Heart left ventricle (tissue), 16 donors: Measurements from ENCODE around the gene CEP20. TPM values are rescaled to one million over a fixed set of nuclear protein-coding genes. Genes with fewer than 3 reads are reported as not detected.
A peak's percentile ranks its signal among the peaks of the same experiment; 100 is the strongest.

Experiments
- ATAC-seq, 4 donors: fragments of 200-7000 bp; cut with Tn5 transposase; one replicate each; pipeline ENCODE4 v1.9.1; 2020 to 2022; ENCODE audit warnings: moderate library complexity in 4 of 4, mild to moderate bottlenecking in 3 of 4, moderate number of reproducible peaks in 1 of 4
- DNase-seq, 5 donors: peaks; one replicate each; pipeline ENCODE4 v3.0.0-alpha.2; 2020
- H3K27ac ChIP-seq, 12 donors: fragments of 200-600 bp; sonication (generic) in 4 of 12; one replicate each; pipeline versions ENCODE4 v1.5.0 to v1.8.0; 2016 to 2022; ENCODE audit warnings: mild to moderate bottlenecking in 2 of 12
- H3K27me3 ChIP-seq, 9 donors: fragments of 200-600 bp; sonication (generic) in 2 of 9; one replicate each; pipeline versions ENCODE4 v1.5.1 to v1.8.0; 2016 to 2022; ENCODE audit warnings: mild to moderate bottlenecking in 3 of 9
- H3K36me3 ChIP-seq, 9 donors: fragments of 200-600 bp; sonication (generic) in 2 of 9; one replicate each; pipeline versions ENCODE4 v1.5.0 to v1.8.0; 2018 to 2022; ENCODE audit warnings: mild to moderate bottlenecking in 2 of 9
- H3K4me1 ChIP-seq, 12 donors: fragments of 200-600 bp; sonication (generic) in 4 of 12; one replicate each; pipeline versions ENCODE4 v1.5.0 to v1.8.0; 2016 to 2022; ENCODE audit warnings: mild to moderate bottlenecking in 3 of 12
- H3K4me3 ChIP-seq, 12 donors: fragments of 200-600 bp; sonication (generic) in 4 of 12; one replicate each; pipeline versions ENCODE4 v1.5.0 to v1.8.0; 2017 to 2022; ENCODE audit warnings: mild to moderate bottlenecking in 9 of 12, moderate library complexity in 4 of 12
- H3K9me3 ChIP-seq, 12 donors: fragments of 200-600 bp; sonication (generic) in 4 of 12; one replicate each; pipeline versions ENCODE4 v1.5.0 to v1.8.0; 2016 to 2022; ENCODE audit warnings: mild to moderate bottlenecking in 1 of 12
- CTCF ChIP-seq, 12 donors: fragments of 200-600 bp; sonication (generic) in 4 of 12; IDR thresholded peaks; one replicate each; pipeline versions ENCODE4 v1.5.0 to v1.8.0; 2018 to 2022; ENCODE audit warnings: antibody characterized with exemption in 12 of 12, mild to moderate bottlenecking in 5 of 12
- POLR2A ChIP-seq, 2 donors: fragments of 450-650 bp; IDR thresholded peaks; one replicate each; pipeline ENCODE4 v1.6.1; 2017; ENCODE audit warnings: antibody characterized with exemption in 2 of 2, mild to moderate bottlenecking in 2 of 2, moderate library complexity in 2 of 2
- WGBS, 4 donors: extraction: QIAGEN DNeasy Blood & Tissue Kit in 2 of 4; methylation state at CpG; one replicate each; pipeline versions ENCODE4 v1.1.5 to v1.1.7; 2013 to 2018; 5-methylcytosine and 5-hydroxymethylcytosine counted together
- intact Hi-C, 10 donors: fragments of 100-400 bp; cut with DNase I; formaldehyde crosslinking; loops; one replicate each; pipeline versions ENCODE4 v1.11.1 to v1.14.2; 2022
- polyA plus RNA-seq, 2 donors: library from polyadenylated mRNA; stranded (reverse); fragments of 200-250 nt; gene quantifications; one replicate each; pipeline ENCODE4 v1.2.3, GENCODE V29; 2013
- total RNA-seq, 9 donors: library from RNA; depleted of rRNA in 2 of 9; stranded (reverse); fragments of >200 nt in 2 of 9; fragmentation: NEBNext Ultra II Directional in 3 of 9; extraction: Animal tissue kit (Norgen Biotek cat#: 25700) in 3 of 9; gene quantifications; one replicate each; pipeline versions ENCODE4 v1.1.0 to v1.2.4, GENCODE V29; 2016 to 2023
- donor health status: ischemic (EF 13 %, LVEDD 7.1; RV severe dilation, severe dysfunction).
- donor health status: healthy with polysubstance abuse.
- donor health status: DM: no; HTN: yes; CAD: no.
- donor health status: DM: no; HTN: no; CAD: no.
- donor health status: ischemic (EF 25% LVEDD 6.9; RV normal size, moderate dysfunction).
- donor health status: ischemic (EF 25% LVEDD 5.7; RV mildly dilated, moderate dysfunction).
- donor health status: healthy.
- donor health status: DM: yes; HTN: yes; CAD: no.
- donor health status: ischemic (EF 35%, LVEDD 5.7; RV mildly dilated, moderate dysfunction).
- donor health status: nonischemic (EF 11% LVEDD 7.7; RV severe dilation, severe dysfunction).
- donor health status: DM: yes; HTN: yes; CAD: no.
- donor health status: PGD.
- donor health status: ischemic (EF 29% LVEDD 5.4; RV normal size, mild dysfunction).
- donor health status: nonischemic (EF 23%, LVEDD 6.1; RV moderate dilation, normal function).

CEP20 gene
- total and polyA plus RNA-seq, 11 donors: 14.1 to 40.3 (median 28.0) TPM

GRCh38 chr16:15834502-15834901 lies 53.9 kb downstream of the CEP20 start:
- H3K4me1 ChIP-seq: peaks cover 0 to 5% (median 0%) of the 10 kb centered on the region in 12 donors
- no peaks in the 10 kb centered on the region for H3K36me3 ChIP-seq
- peak overlapping the region in 1 of 12 donors; percentile 87 for H3K27ac ChIP-seq

GRCh38 chr16:15833541-15833940 lies 54.9 kb downstream of the CEP20 start:
- WGBS, 4 donors: 68 to 78% (median 71%) methylated on average over 9 of the region's 9 CpGs
- intact Hi-C loops: loop anchor here in 1 of 10 donors (10.0 kb wide), 1 partner anchor 49 kb away; no protein-coding TSS in a partner anchor
- Histone ChIP-seq H3K27ac (peak overlapping the region in 1 of 12 donors; percentile 87), H3K9me3 (no peaks in the 10 kb centered on the region), H3K4me3 (no peak overlapping the region), H3K27me3 (no peaks in the 10 kb centered on the region), H3K4me1 (peaks cover 0 to 8% (median 0%) of the 10 kb centered on the region in 12 donors), H3K36me3 (no peaks in the 10 kb centered on the region)
- TF ChIP-seq CTCF (IDR thresholded peaks at IDR 0.05) (no peak), POLR2A (IDR thresholded peaks at IDR 0.05) (no peak)
- DNase-seq: no peak
- ATAC-seq: no peak

More at GRCh38 chr16:15834502-15834901, 53.9 kb downstream of the CEP20 start:
- Histone ChIP-seq H3K4me3 (no peak overlapping the region), H3K9me3 (no peaks in the 10 kb centered on the region), H3K27me3 (no peaks in the 10 kb centered on the region)
- intact Hi-C loops: loop anchor here in 1 of 10 donors (10.0 kb wide), 1 partner anchor 50 kb away; no protein-coding TSS in a partner anchor
- WGBS, 4 donors: 84 to 92% (median 89%) methylated on average over 4 of the region's 4 CpGs
- no peak for TF ChIP-seq POLR2A (IDR thresholded peaks at IDR 0.05)
- TF ChIP-seq CTCF (IDR thresholded peaks at IDR 0.05): no peak
- ATAC-seq (no peak), DNase-seq (no peak)

GRCh38 chr16:15832241-15832640 lies 56.2 kb downstream of the CEP20 start:
- H3K27ac ChIP-seq: peak overlapping the region in 1 of 12 donors; percentile 87
- no peaks in the 10 kb centered on the region for H3K27me3 ChIP-seq
- H3K4me1 ChIP-seq: peaks cover 0 to 8% (median 0%) of the 10 kb centered on the region in 12 donors
- 89 to 96% (median 91%) methylated on average over 6 of the region's 6 CpGs for WGBS, 4 donors
- no peaks in the 10 kb centered on the region for H3K36me3 ChIP-seq
- TF ChIP-seq POLR2A (IDR thresholded peaks at IDR 0.05) (no peak), CTCF (IDR thresholded peaks at IDR 0.05) (no peak)
- H3K4me3 ChIP-seq: no peak overlapping the region
- H3K9me3 ChIP-seq: no peaks in the 10 kb centered on the region
- ATAC-seq: no peak
- intact Hi-C loops: loop anchor here in 1 of 10 donors (10.0 kb wide), 1 partner anchor 47 kb away; no protein-coding TSS in a partner anchor
- DNase-seq: no peak

- intact Hi-C loops: loop anchor here in 1 of 10 donors (10.0 kb wide), 1 partner anchor 46 kb away; no protein-coding TSS in a partner anchor
- Histone ChIP-seq H3K36me3 (no peaks in the 10 kb centered on the region), H3K4me1 (peaks cover 0 to 8% (median 0%) of the 10 kb centered on the region in 12 donors), H3K9me3 (no peaks in the 10 kb centered on the region), H3K4me3 (no peak overlapping the region), H3K27ac (peak overlapping the region in 1 of 12 donors; percentile 87), H3K27me3 (no peaks in the 10 kb centered on the region)
- TF ChIP-seq POLR2A (IDR thresholded peaks at IDR 0.05) (no peak), CTCF (IDR thresholded peaks at IDR 0.05) (no peak)
- 78 to 86% (median 81%) methylated on average over 6 of the region's 6 CpGs for WGBS, 4 donors
- DNase-seq: no peak
- ATAC-seq: no peak
Observed at GRCh38 chr16:15830832-15831451, 57.5 kb downstream of the CEP20 start.
